ENCODE data around the gene GHDC. TPM values are rescaled to one million over a fixed set of nuclear protein-coding genes. Genes with fewer than 3 reads are reported as not detected.

Gene GHDC
- total RNA-seq, 1 experiment from 2014 or later, result 8.5 TPM

- Histone ChIP-seq H2AFZ (ENCODE audit: low read length) (no peak overlapping the region), H3K18ac (ENCODE audit: insufficient read length, low read depth, low read length) (no peak overlapping the region), H3K23me2 (ENCODE audit: insufficient read length, low read depth, low read length, poor library complexity, severe bottlenecking) (peaks cover 18% of the 10 kb centered on the region), H2BK5ac (ENCODE audit: insufficient read length, low read length) (no peak overlapping the region), H3K56ac (ENCODE audit: insufficient read length, low read depth, low read length) (no peak overlapping the region), H2AK5ac (ENCODE audit: insufficient read length, low read length) (no peak overlapping the region), H3K79me2 (ENCODE audit: insufficient read depth, low read length) (no peaks in the 10 kb centered on the region), H4K20me1 (ENCODE audit: control insufficient read depth, insufficient read depth, insufficient read length) (peaks cover 3% of the 10 kb centered on the region), H2BK12ac (ENCODE audit: insufficient read length, low read depth, low read length) (no peak overlapping the region), H3K79me1 (ENCODE audit: insufficient read depth, low read depth, low read length, poor library complexity, severe bottlenecking) (no peaks in the 10 kb centered on the region), H3K4ac (ENCODE audit: low read depth, low read length) (no peak overlapping the region), H3K27me3 (ENCODE audit: insufficient read depth, low read length) (peaks cover 10% of the 10 kb centered on the region; the same call in 1 of the 2 replicates), H4K91ac (ENCODE audit: insufficient read length, low read depth, low read length) (no peak overlapping the region), H3K9ac (ENCODE audit: extremely low read depth, insufficient read length, low read length) (no peak overlapping the region), H3K4me2 (ENCODE audit: insufficient read depth, insufficient read length, low read length) (peak overlapping the region; percentile 60), H3K9me3 (ENCODE audit: control insufficient read depth, low read depth, low read length) (no peaks in the 10 kb centered on the region), H3K14ac (ENCODE audit: insufficient read depth, low read length) (no peak overlapping the region), H4K5ac (ENCODE audit: insufficient read length, low read depth, low read length) (no peak overlapping the region), H3T11ph (ENCODE audit: low read length) (no peak overlapping the region), H3K4me1 (ENCODE audit: insufficient read depth, low read length) (peaks cover 3% of the 10 kb centered on the region; the same call in 1 of the 2 replicates), H2BK120ac (ENCODE audit: low read depth, low read length, poor library complexity, severe bottlenecking) (no peak overlapping the region), H3K23ac (ENCODE audit: insufficient read length, low read depth, low read length) (no peak overlapping the region), H4K8ac (replicated peaks; ENCODE audit: insufficient read length, low read depth, low read length) (no peak overlapping the region), H2BK15ac (ENCODE audit: low read depth, low read length) (no peak overlapping the region), H3K27ac (ENCODE audit: insufficient read length, low read depth, low read length) (no peak overlapping the region), H2BK20ac (ENCODE audit: low read depth, low read length, poor library complexity, severe bottlenecking) (no peak overlapping the region)
- no peak overlapping the region; a peak in 1 of 7 replicates for H3K27ac Mint-ChIP-seq
- peaks cover 19 to 28% of the 10 kb centered on the region in 2 experiments for H3K4me1 Mint-ChIP-seq
- DNase-seq, result peak; percentile 88
- no peaks in the 10 kb centered on the region; a peak in 1 of 7 replicates for H3K36me3 Mint-ChIP-seq (ENCODE audit: insufficient read depth in 1 of 3, low read depth in 3 of 3)
- WGBS (ENCODE audit: extremely low coverage, insufficient read length, low lambda C conversion rate), result no CpG with 5 or more reads among the region's 20 CpGs
- no peaks in the 10 kb centered on the region; a peak in 1 of 5 replicates for H3K9me3 Mint-ChIP-seq
- TF ChIP-seq CTCF (conservative IDR thresholded peaks at IDR 0.05), result no peak
- H3K4me3 Mint-ChIP-seq, result peak overlapping the region; percentile 63 to 87
- peaks cover 63% of the 10 kb centered on the region for H3K27me3 Mint-ChIP-seq (ENCODE audit: low read depth)
These were observed 14.3 kb downstream of the GHDC start for GRCh38 chr17:42179911-42180410.
